HL-60 (cell line): ENCODE measurements around the gene STPG2.

Source experiments
- DNase-seq, 2 experiments: peaks; one replicate each; pipeline ENCODE4 v3.0.0-alpha.2; 2010 to 2020; ENCODE audit warnings: low read depth in 1 of 2, low spot score in 1 of 2
- H3K27ac ChIP-seq: fragments of 250-450 bp; sonication (Bioruptor Pico); replicated peaks from 2 replicates; pipeline ENCODE4 v1.5.1; 2020; ENCODE audit warnings: mild to moderate bottlenecking, moderate library complexity
- H3K27me3 ChIP-seq: fragments of 250-450 bp; sonication (Bioruptor Pico); 2 replicates; pipeline ENCODE4 v1.5.1; 2021; ENCODE audit warnings: mild to moderate bottlenecking, moderate library complexity; ENCODE audit not compliant: insufficient read depth, poor library complexity, severe bottlenecking
- H3K4me3 ChIP-seq: replicated peaks from 2 replicates; pipeline ENCODE4 v1.5.1; 2011; ENCODE audit warnings: mild to moderate bottlenecking, control low read depth, low read length; ENCODE audit not compliant: insufficient read depth
- GABPA ChIP-seq: IDR thresholded peaks from 2 replicates; pipeline ENCODE4 v1.6.1; 2012; ENCODE audit warnings: low read depth
- POLR2AphosphoS5 ChIP-seq: IDR thresholded peaks from 2 replicates; pipeline ENCODE4 v1.6.1; 2012; ENCODE audit warnings: low read depth
- SPI1 ChIP-seq: IDR thresholded peaks from 2 replicates; pipeline ENCODE4 v1.6.1; 2012; ENCODE audit warnings: low read depth, mild to moderate bottlenecking, borderline replicate concordance
- TF ChIP-seq, protein P1 (sequence below): IDR thresholded peaks from 2 replicates; pipeline ENCODE4 v1.6.1; 2012; ENCODE audit warnings: low read depth; ENCODE audit not compliant: insufficient replicate concordance
- TF ChIP-seq, protein P2 (sequence below): IDR thresholded peaks from one replicate; pipeline ENCODE4 v1.5.1; 2011; ENCODE audit warnings: low read length, control low read depth, inconsistent platforms; ENCODE audit not compliant: insufficient read depth

The STPG2 gene

DNA sequence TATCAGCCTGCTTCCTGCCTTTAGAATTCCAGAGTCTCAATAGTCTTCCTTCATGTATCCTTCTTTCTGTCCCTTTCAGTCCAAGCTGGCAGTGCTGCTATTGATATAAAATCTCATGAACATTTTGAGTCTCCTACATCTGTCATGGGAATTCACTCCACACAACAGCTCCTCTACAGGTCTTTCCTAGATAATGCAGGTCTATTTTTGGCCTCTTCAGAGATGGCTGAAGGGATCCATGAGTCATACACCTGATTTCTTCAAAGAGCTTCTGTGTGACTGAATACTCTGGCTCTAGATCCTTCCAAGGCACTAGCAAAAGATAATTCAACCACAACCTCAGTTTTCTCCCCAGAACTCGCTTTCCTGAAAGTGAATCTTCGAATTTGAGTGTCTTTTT, 115.4 kb downstream of the STPG2 start:
- TF ChIP-seq, protein P1, sequence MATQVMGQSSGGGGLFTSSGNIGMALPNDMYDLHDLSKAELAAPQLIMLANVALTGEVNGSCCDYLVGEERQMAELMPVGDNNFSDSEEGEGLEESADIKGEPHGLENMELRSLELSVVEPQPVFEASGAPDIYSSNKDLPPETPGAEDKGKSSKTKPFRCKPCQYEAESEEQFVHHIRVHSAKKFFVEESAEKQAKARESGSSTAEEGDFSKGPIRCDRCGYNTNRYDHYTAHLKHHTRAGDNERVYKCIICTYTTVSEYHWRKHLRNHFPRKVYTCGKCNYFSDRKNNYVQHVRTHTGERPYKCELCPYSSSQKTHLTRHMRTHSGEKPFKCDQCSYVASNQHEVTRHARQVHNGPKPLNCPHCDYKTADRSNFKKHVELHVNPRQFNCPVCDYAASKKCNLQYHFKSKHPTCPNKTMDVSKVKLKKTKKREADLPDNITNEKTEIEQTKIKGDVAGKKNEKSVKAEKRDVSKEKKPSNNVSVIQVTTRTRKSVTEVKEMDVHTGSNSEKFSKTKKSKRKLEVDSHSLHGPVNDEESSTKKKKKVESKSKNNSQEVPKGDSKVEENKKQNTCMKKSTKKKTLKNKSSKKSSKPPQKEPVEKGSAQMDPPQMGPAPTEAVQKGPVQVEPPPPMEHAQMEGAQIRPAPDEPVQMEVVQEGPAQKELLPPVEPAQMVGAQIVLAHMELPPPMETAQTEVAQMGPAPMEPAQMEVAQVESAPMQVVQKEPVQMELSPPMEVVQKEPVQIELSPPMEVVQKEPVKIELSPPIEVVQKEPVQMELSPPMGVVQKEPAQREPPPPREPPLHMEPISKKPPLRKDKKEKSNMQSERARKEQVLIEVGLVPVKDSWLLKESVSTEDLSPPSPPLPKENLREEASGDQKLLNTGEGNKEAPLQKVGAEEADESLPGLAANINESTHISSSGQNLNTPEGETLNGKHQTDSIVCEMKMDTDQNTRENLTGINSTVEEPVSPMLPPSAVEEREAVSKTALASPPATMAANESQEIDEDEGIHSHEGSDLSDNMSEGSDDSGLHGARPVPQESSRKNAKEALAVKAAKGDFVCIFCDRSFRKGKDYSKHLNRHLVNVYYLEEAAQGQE: no peak
- no peak for TF ChIP-seq GABPA
- TF ChIP-seq, protein P2, sequence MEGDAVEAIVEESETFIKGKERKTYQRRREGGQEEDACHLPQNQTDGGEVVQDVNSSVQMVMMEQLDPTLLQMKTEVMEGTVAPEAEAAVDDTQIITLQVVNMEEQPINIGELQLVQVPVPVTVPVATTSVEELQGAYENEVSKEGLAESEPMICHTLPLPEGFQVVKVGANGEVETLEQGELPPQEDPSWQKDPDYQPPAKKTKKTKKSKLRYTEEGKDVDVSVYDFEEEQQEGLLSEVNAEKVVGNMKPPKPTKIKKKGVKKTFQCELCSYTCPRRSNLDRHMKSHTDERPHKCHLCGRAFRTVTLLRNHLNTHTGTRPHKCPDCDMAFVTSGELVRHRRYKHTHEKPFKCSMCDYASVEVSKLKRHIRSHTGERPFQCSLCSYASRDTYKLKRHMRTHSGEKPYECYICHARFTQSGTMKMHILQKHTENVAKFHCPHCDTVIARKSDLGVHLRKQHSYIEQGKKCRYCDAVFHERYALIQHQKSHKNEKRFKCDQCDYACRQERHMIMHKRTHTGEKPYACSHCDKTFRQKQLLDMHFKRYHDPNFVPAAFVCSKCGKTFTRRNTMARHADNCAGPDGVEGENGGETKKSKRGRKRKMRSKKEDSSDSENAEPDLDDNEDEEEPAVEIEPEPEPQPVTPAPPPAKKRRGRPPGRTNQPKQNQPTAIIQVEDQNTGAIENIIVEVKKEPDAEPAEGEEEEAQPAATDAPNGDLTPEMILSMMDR: no peak
- TF ChIP-seq POLR2AphosphoS5: no peak
- no peak overlapping the region for H3K27ac ChIP-seq
- no peaks in the 10 kb centered on the region for H3K27me3 ChIP-seq
- DNase-seq: no peak
- H3K4me3 ChIP-seq: no peak overlapping the region

DNA sequence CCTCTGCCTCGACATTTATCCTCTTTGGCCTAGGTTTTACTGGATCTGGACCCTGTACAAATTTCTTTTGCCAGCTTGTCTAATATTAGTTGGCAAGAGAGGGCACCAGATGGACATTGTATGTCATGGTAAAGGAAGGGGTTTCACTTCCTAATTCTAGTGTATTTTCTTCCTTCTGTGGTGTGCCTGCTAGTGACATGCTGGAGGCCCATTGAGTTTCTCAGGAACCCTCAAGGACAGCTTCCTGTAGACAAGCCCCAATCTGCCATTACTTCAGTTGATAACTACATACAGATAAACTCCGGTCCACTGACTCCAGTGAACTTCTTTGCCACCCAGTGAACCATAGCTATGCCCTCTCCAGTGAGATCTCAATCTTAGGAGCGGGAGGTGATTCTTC, 116.9 kb downstream of the STPG2 start:
- DNase-seq: no peak
- Histone ChIP-seq H3K27ac (no peak overlapping the region), H3K27me3 (no peaks in the 10 kb centered on the region), H3K4me3 (no peak overlapping the region)
- no peak for TF ChIP-seq GABPA
- TF ChIP-seq, protein P2: no peak
- no peak for TF ChIP-seq SPI1
- TF ChIP-seq POLR2AphosphoS5: no peak
- TF ChIP-seq, protein P1: no peak

DNA sequence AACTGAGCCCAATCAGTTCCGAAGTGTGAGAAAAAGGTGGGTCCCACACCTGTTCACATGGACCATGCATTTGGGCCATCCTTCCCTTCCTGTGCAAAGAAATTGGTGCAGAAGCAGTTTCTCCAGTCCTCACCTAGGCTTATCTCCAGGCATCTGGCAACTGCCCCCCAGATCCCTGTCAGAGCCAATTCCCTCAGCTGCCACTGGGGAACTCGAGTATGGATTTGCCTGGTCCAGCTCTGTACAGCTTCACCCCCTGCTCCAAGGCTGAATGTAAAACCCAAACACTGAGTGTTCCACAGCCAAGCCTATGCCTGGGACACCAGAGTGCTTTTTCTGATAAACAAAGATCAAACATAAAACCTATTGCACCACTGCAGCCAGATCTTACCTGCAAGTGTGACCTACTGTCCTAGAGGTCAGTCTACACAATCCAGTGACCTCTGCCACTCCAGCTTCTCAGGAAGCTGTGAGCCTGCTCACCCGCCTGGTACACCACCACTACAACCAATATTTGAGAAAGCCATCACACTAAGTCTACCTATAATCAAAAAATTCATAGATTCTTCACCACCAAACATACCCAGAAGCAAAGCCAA, 136.4 kb downstream of the STPG2 start:
- no peaks in the 10 kb centered on the region for H3K27me3 ChIP-seq
- DNase-seq: no peak
- no peak overlapping the region for H3K27ac ChIP-seq
- TF ChIP-seq GABPA (no peak), POLR2AphosphoS5 (no peak), SPI1 (no peak)
- TF ChIP-seq, protein P1: no peak
- TF ChIP-seq, protein P2: no peak
- H3K4me3 ChIP-seq: no peak overlapping the region
